ENCODE results near the gene CTDNEP1. TPM values are rescaled to one million over a fixed set of nuclear protein-coding genes. Genes with fewer than 3 reads are reported as not detected.
A peak's percentile ranks its signal among the peaks of the same experiment; 100 is the strongest.

The CTDNEP1 gene
- total and polyA plus RNA-seq, 12 donors: 30.3 to 177 (median 105) TPM

- intact Hi-C loops (cut with DNase I): loop anchor here in 1 of 2 donors (5.0 kb wide), 1 partner anchor 42 kb away; no protein-coding TSS in a partner anchor
- Histone ChIP-seq H3K27ac (peak overlapping the region in 1 of 5 donors; percentile 81), H3K9me3 (replicated peaks in 1 of 3) (no peaks in the 10 kb centered on the region), H3K4me1 (replicated peaks in 1 of 2) (peaks cover 12 to 21% of the 10 kb centered on the region in 2 donors), H3K27me3 (no peaks in the 10 kb centered on the region), H3K4me3 (peak overlapping the region in 1 of 4 donors; percentile 61), H3K36me3 (replicated peaks in 1 of 2) (peaks cover 0 to 38% of the 10 kb centered on the region in 2 donors)
- no peak for DNase-seq
- TF ChIP-seq POLR2A (IDR thresholded peaks at IDR 0.05): no peak
- TF ChIP-seq, protein P1, sequence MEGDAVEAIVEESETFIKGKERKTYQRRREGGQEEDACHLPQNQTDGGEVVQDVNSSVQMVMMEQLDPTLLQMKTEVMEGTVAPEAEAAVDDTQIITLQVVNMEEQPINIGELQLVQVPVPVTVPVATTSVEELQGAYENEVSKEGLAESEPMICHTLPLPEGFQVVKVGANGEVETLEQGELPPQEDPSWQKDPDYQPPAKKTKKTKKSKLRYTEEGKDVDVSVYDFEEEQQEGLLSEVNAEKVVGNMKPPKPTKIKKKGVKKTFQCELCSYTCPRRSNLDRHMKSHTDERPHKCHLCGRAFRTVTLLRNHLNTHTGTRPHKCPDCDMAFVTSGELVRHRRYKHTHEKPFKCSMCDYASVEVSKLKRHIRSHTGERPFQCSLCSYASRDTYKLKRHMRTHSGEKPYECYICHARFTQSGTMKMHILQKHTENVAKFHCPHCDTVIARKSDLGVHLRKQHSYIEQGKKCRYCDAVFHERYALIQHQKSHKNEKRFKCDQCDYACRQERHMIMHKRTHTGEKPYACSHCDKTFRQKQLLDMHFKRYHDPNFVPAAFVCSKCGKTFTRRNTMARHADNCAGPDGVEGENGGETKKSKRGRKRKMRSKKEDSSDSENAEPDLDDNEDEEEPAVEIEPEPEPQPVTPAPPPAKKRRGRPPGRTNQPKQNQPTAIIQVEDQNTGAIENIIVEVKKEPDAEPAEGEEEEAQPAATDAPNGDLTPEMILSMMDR (IDR thresholded peaks at IDR 0.05): no peak
- WGBS, 4 donors: 83 to 85% (median 84%) methylated on average over 4 of the region's 4 CpGs
Measured at GRCh38 chr17:7260151-7260550, 8.6 kb upstream of the CTDNEP1 start.

- Histone ChIP-seq H3K4me3 (no peak overlapping the region), H3K36me3 (replicated peaks in 1 of 2) (peaks cover 0 to 44% of the 10 kb centered on the region in 2 donors), H3K27me3 (no peaks in the 10 kb centered on the region), H3K27ac (no peak overlapping the region), H3K4me1 (replicated peaks in 1 of 2) (peaks cover 12 to 21% of the 10 kb centered on the region in 2 donors), H3K9me3 (replicated peaks in 1 of 3) (no peaks in the 10 kb centered on the region)
- intact Hi-C loops (cut with DNase I): no loop called here
- DNase-seq: no peak
- TF ChIP-seq, protein P1 (IDR thresholded peaks at IDR 0.05): no peak
- no peak for TF ChIP-seq POLR2A (IDR thresholded peaks at IDR 0.05)
- 91 to 97% (median 95%) methylated on average over 6 of the region's 6 CpGs for WGBS, 4 donors
Measured at GRCh38 chr17:7259555-7259889, 8.0 kb upstream of the CTDNEP1 start.

- no peak overlapping the region for H3K4me3 ChIP-seq
- intact Hi-C loops (cut with DNase I): no loop called here
- no peaks in the 10 kb centered on the region for H3K27me3 ChIP-seq
- TF ChIP-seq, protein P1 (IDR thresholded peaks at IDR 0.05): no peak
- TF ChIP-seq POLR2A (IDR thresholded peaks at IDR 0.05): no peak
- no peaks in the 10 kb centered on the region for H3K9me3 ChIP-seq (replicated peaks in 1 of 3)
- peak in 1 of 7 donors; percentile 52 for DNase-seq
- H3K4me1 ChIP-seq (replicated peaks in 1 of 2): peaks cover 12 to 26% of the 10 kb centered on the region in 2 donors
- 74 to 83% (median 78%) methylated on average over 4 to 7 of the region's 7 CpGs for WGBS, 4 donors
- H3K27ac ChIP-seq: no peak overlapping the region
- peaks cover 0 to 50% of the 10 kb centered on the region in 2 donors for H3K36me3 ChIP-seq (replicated peaks in 1 of 2)
Measured at GRCh38 chr17:7258731-7259554, 7.4 kb upstream of the CTDNEP1 start.

GRCh38 chr17:7256766-7257456, 5.4 kb upstream of the CTDNEP1 start:
- Histone ChIP-seq H3K27me3 (no peaks in the 10 kb centered on the region), H3K36me3 (replicated peaks in 1 of 2) (peaks cover 0 to 52% of the 10 kb centered on the region in 2 donors), H3K4me1 (replicated peaks in 1 of 2) (peaks cover 19 to 32% of the 10 kb centered on the region in 2 donors), H3K9me3 (replicated peaks in 1 of 3) (no peaks in the 10 kb centered on the region), H3K27ac (no peak overlapping the region), H3K4me3 (no peak overlapping the region)
- 83 to 92% (median 90%) methylated on average over 8 of the region's 8 CpGs for WGBS, 4 donors
- DNase-seq: no peak
- intact Hi-C loops (cut with DNase I): no loop called here
- TF ChIP-seq, protein P1 (IDR thresholded peaks at IDR 0.05): no peak
- no peak for TF ChIP-seq POLR2A (IDR thresholded peaks at IDR 0.05)
